A549 (cell line): Measurements from ENCODE around the gene ATP9A. TPM values are rescaled to one million over a fixed set of nuclear protein-coding genes. Genes with fewer than 3 reads are reported as not detected.
A peak's percentile ranks its signal among the peaks of the same experiment; 100 is the strongest.

Source experiments
- ATAC-seq, 2 experiments: fragments of 200-7000 bp in 1 of 2; fragments of >200 bp in 1 of 2; cut with Nextera tagmentation in 1 of 2; cut with Tn5 transposase in 1 of 2; 3 replicates each; pipeline versions ENCODE4 v1.8.0 to v1.9.1; 2018 to 2020; ENCODE audit warnings: mild to moderate bottlenecking in 1 of 2, moderate library complexity in 1 of 2
- CTCF ChIA-PET: fragments of 300-600 bp; sonication (Branson Sonifier 250); formaldehyde crosslinking; extraction: SDS; loops from one replicate; lab custom pipeline; 2021; ENCODE audit warnings: antibody characterized with exemption, inconsistent platforms; lab: Yijun Ruan, JAX
- POLR2A ChIA-PET: fragments of 350-600 bp; formaldehyde crosslinking; extraction: SDS; loops from one replicate; lab custom pipeline; 2021; ENCODE audit warnings: antibody characterized with exemption, inconsistent platforms; lab: Yijun Ruan, JAX
- DNase-seq, 2 experiments: peaks; one replicate each; pipeline versions ENCODE4 v3.0.0 to v3.0.0-alpha.2; 2011 to 2016; ENCODE audit warnings: low read depth in 1 of 2, low spot score in 1 of 2
- FAIRE-seq: peaks from 2 replicates; lab custom pipeline; 2011; peaks lifted over from hg19 to GRCh38; lab: Jason Lieb, UNC
- H3K27ac ChIP-seq, 2 experiments: fragments of >200 bp; sonication (Bioruptor Twin); formaldehyde crosslinking; 3 replicates each; pipeline ENCODE4 v1.5.1; 2016 to 2017
- H3K4me1 ChIP-seq: fragments of >200 bp; sonication (Bioruptor Twin); formaldehyde crosslinking; 3 replicates; pipeline ENCODE4 v1.6.1; 2016
- H3K4me2 ChIP-seq: fragments of >200 bp; sonication (Bioruptor Twin); formaldehyde crosslinking; 3 replicates; pipeline ENCODE4 v1.6.1; 2016
- H3K4me3 ChIP-seq: fragments of >200 bp; sonication (Bioruptor Twin); formaldehyde crosslinking; 3 replicates; pipeline ENCODE4 v1.5.1; 2016
- H3K9me3 ChIP-seq: fragments of >200 bp; sonication (Bioruptor Twin); formaldehyde crosslinking; 3 replicates; pipeline ENCODE4 v1.6.1; 2016
- CBX2 ChIP-seq: fragments of 200-600 bp; sonication (generic); IDR thresholded peaks from 2 replicates; pipeline ENCODE4 v1.6.1; 2016; ENCODE audit warnings: low read depth, mild to moderate bottlenecking, borderline replicate concordance
- CHD2 ChIP-seq: fragments of 150-350 bp; IDR thresholded peaks from 2 replicates; pipeline ENCODE4 v1.6.1; 2014; ENCODE audit warnings: low read length; ENCODE audit not compliant: partially characterized antibody
- EHMT2 ChIP-seq: fragments of 200-600 bp; sonication (generic); IDR thresholded peaks from 2 replicates; pipeline ENCODE4 v1.6.1; 2016; ENCODE audit warnings: antibody characterized with exemption, low read depth, mild to moderate bottlenecking, moderate library complexity
- FOSB ChIP-seq: fragments of 250-450 bp; sonication (Bioruptor Pico); IDR thresholded peaks from 2 replicates; pipeline ENCODE4 v1.5.0; 2020; ENCODE audit warnings: mild to moderate bottlenecking, moderate library complexity
- HDAC2 ChIP-seq: fragments of 200-600 bp; sonication (generic); IDR thresholded peaks from 2 replicates; pipeline ENCODE4 v1.6.1; 2016
- HEYL ChIP-seq: fragments of 250-450 bp; sonication (Bioruptor Pico); IDR thresholded peaks from 2 replicates; pipeline ENCODE4 v1.8.0; 2021; ENCODE audit warnings: mild to moderate bottlenecking, moderate library complexity
- JUN ChIP-seq, 2 experiments: fragments of >200 bp; sonication (Bioruptor Twin); formaldehyde crosslinking; IDR thresholded peaks; 2 replicates in 1 of 2; 3 replicates in 1 of 2; pipeline ENCODE4 v1.6.1; 2016 to 2017
- KDM1A ChIP-seq: fragments of 200-600 bp; sonication (generic); IDR thresholded peaks from 2 replicates; pipeline ENCODE4 v1.6.1; 2016; ENCODE audit warnings: low read depth, mild to moderate bottlenecking
- PHF8 ChIP-seq: fragments of 200-600 bp; sonication (generic); IDR thresholded peaks from 2 replicates; pipeline ENCODE4 v1.6.1; 2016; ENCODE audit warnings: low read depth, mild to moderate bottlenecking, antibody characterized with exemption, moderate library complexity, borderline replicate concordance
- REST ChIP-seq: fragments of 200-600 bp; sonication (generic); IDR thresholded peaks from 2 replicates; pipeline ENCODE4 v1.6.1; 2016; ENCODE audit warnings: antibody characterized with exemption, mild to moderate bottlenecking, moderate library complexity
- ZFP36 ChIP-seq: fragments of 450-650 bp; IDR thresholded peaks from 2 replicates; pipeline ENCODE4 v1.6.1; 2014; ENCODE audit warnings: borderline replicate concordance; ENCODE audit not compliant: partially characterized antibody
- WGBS: methylation state at CpG from one replicate; pipeline ENCODE4 v1.1.6; 2017; ENCODE audit errors: missing lambda C conversion rate; 5-methylcytosine and 5-hydroxymethylcytosine counted together
- polyA plus RNA-seq, 4 experiments: library from polyadenylated mRNA; depleted of rRNA in 3 of 4; stranded (reverse); fragments of >200 nt; fragmentation: RNase III in 1 of 4; extraction: RNeasy Plus Mini Kit Qiagen cat#74134 plus additional on column Dnase treatment in 1 of 4; gene quantifications; 2 replicates in 3 of 4; 3 replicates in 1 of 4; pipeline ENCODE4 v1.2.3, GENCODE V29; 2011 to 2017

The ATP9A gene
- polyA plus RNA-seq, 2 of the 4 experiments (the other 2 are of a cell fraction), result 9.9 to 23.6 TPM

DNA sequence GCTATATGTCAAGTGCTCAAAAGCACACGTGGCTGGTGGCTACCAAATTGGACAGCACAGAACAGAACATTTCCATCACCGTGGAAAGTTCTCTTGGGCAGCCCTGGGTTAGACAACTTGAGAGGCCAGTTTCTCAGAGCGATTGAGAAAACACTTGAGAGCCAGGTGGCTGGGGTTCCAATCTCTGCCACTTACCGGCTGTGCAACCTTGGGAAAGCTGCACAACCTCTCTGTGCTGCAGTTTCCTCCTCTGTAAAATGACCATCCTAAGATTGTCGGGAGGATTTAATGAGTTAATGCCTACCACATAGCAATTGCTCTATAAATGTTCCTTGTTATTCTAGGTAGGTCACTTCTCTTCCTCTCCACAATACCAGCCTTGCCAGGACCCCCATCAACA is 200.6 kb downstream of the ATP9A start:
- WGBS, result 81% methylated on average over 5 of the region's 5 CpGs
- Histone ChIP-seq H3K27ac (no peak overlapping the region), H3K4me1 (peaks cover 44% of the 10 kb centered on the region), H3K4me3 (no peak overlapping the region), H3K4me2 (no peak overlapping the region), H3K9me3 (0 out of 3 replicates have a peak, but pooled peaks cover 3% of the 10 kb centered on the region)
- CTCF ChIA-PET, result interaction anchor here (1.0 to 2.3 kb wide), 4 partner anchors 27 to 580 kb away, joined by 3 to 7 read pairs (median 6); no protein-coding TSS in a partner anchor
- ATAC-seq (no peak), FAIRE-seq (no peak), DNase-seq (no peak)
- TF ChIP-seq ZFP36 (peak; percentile 64), REST (no peak)
- POLR2A ChIA-PET, result no interaction called here

DNA sequence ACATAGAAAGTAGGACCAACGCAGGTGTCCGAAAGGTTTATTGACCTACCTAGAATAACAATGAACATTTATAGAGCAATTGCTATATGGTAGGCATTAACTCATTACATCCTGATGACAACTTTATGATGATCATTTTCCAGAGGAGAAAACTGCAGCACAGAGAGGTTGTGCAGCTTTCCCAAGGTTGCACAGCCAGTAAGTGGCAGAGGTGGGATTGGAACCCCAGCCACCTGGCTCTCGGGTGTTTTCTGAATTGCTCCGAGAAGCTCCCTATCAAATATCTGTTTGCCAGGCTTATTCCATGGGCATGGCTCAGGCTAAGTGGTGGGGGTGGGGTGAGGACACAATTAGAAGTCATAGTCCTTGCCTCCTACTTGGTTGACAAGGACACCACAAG is 201.6 kb downstream of the ATP9A start:
- TF ChIP-seq JUN (IDR thresholded peaks at IDR 0.05), result no peak
- TF ChIP-seq KDM1A, result peak; percentile 87
- no peak for TF ChIP-seq FOSB
- TF ChIP-seq HEYL, result no peak
- TF ChIP-seq EHMT2, result no peak
- TF ChIP-seq CBX2, result no peak
- TF ChIP-seq CHD2, result no peak
- TF ChIP-seq ZFP36, result peak; percentile 63
- no peak overlapping the region for H3K4me2 ChIP-seq
- WGBS, result 91% methylated on average over 4 of the region's 4 CpGs
- 0 out of 3 replicates have a peak, but pooled peaks cover 3% of the 10 kb centered on the region for H3K9me3 ChIP-seq
- no peak for ATAC-seq
- ChIA-PET POLR2A (no interaction called here), CTCF (interaction anchor here (0.6 to 2.3 kb wide), 8 partner anchors 14 to 579 kb away, joined by 3 to 7 read pairs (median 5); no protein-coding TSS in a partner anchor)
- no peak overlapping the region for H3K27ac ChIP-seq
- FAIRE-seq, result no peak
- peaks cover 46% of the 10 kb centered on the region for H3K4me1 ChIP-seq
- H3K4me3 ChIP-seq, result no peak overlapping the region
- DNase-seq, result no peak

- Histone ChIP-seq H3K4me1 (peaks cover 57% of the 10 kb centered on the region), H3K27ac (peak overlapping the region; percentile 49 to 64), H3K4me2 (peak overlapping the region; percentile 63), H3K4me3 (no peak overlapping the region), H3K9me3 (0 out of 3 replicates have a peak, but pooled peaks cover 3% of the 10 kb centered on the region)
- ChIA-PET POLR2A (no interaction called here), CTCF (interaction anchor here (1.0 to 4.8 kb wide), 10 partner anchors 21 to 578 kb away, joined by 3 to 25 read pairs (median 5); no protein-coding TSS in a partner anchor)
- ATAC-seq (no peak), FAIRE-seq (no peak), DNase-seq (no peak)
- WGBS, result 51% methylated on average over 14 of the region's 14 CpGs
- TF ChIP-seq KDM1A (peak; percentile 90; the same call in 1 of the 2 replicates), PHF8 (no peak), HDAC2 (0 out of 2 replicates have a peak, but pooled peaks have one; percentile 48)
Observed at GRCh38 chr20:51565298-51566144, 202.7 kb downstream of the ATP9A start.
